Astrocyte (in vitro differentiated cells and primary cell): ENCODE data around the gene LDAH. TPM values are rescaled to one million over a fixed set of nuclear protein-coding genes. Genes with fewer than 3 reads are reported as not detected.

Source experiments
- DNase-seq: peaks from one replicate; pipeline ENCODE4 v3.0.0-alpha.2; 2010; ENCODE audit warnings: low read depth
- FAIRE-seq: peaks from 2 replicates; lab custom pipeline; 2011; peaks lifted over from hg19 to GRCh38; lab: Jason Lieb, UNC
- H2AFZ ChIP-seq: 2 replicates; pipeline ENCODE4 v1.6.0; 2012; ENCODE audit warnings: low read depth, low read length, inconsistent platforms
- H3K27ac ChIP-seq: 2 replicates; pipeline ENCODE4 v1.5.1; 2011; ENCODE audit warnings: low read depth, low read length, inconsistent platforms
- H3K27me3 ChIP-seq: 2 replicates; pipeline ENCODE4 v1.6.0; 2011; ENCODE audit warnings: low read length, inconsistent platforms; ENCODE audit not compliant: insufficient read depth
- H3K36me3 ChIP-seq: 2 replicates; pipeline ENCODE4 v1.5.1; 2011; ENCODE audit warnings: low read length, inconsistent platforms; ENCODE audit not compliant: insufficient read depth
- H3K4me1 ChIP-seq: 2 replicates; pipeline ENCODE4 v1.5.1; 2011; ENCODE audit warnings: low read length, inconsistent platforms; ENCODE audit not compliant: insufficient read depth
- H3K4me2 ChIP-seq: 2 replicates; pipeline ENCODE4 v1.6.0; 2012; ENCODE audit warnings: low read length, inconsistent platforms
- H3K4me3 ChIP-seq: 2 replicates; pipeline ENCODE4 v1.5.1; 2011; ENCODE audit warnings: low read depth, mild to moderate bottlenecking, low read length, inconsistent platforms; ENCODE audit not compliant: insufficient read depth
- H3K79me2 ChIP-seq: 2 replicates; pipeline ENCODE4 v1.6.0; 2012; ENCODE audit warnings: mild to moderate bottlenecking, low read length, inconsistent platforms; ENCODE audit not compliant: insufficient read depth
- H3K9ac ChIP-seq: 2 replicates; pipeline ENCODE4 v1.6.0; 2012; ENCODE audit warnings: mild to moderate bottlenecking, low read length, inconsistent platforms
- H3K9me3 ChIP-seq: 2 replicates; pipeline ENCODE4 v1.5.1; 2012; ENCODE audit warnings: low read depth, mild to moderate bottlenecking, low read length, inconsistent platforms; ENCODE audit not compliant: insufficient read depth
- H4K20me1 ChIP-seq: 2 replicates; pipeline ENCODE4 v1.6.0; 2012; ENCODE audit warnings: low read length, inconsistent platforms; ENCODE audit not compliant: insufficient read depth
- H3K27ac Mint-ChIP-seq: one replicate; pipeline ENCODE4 v1.8.0; 2021; ENCODE audit warnings: mild to moderate bottlenecking, mixed read lengths; ENCODE audit not compliant: unreplicated experiment
- H3K27me3 Mint-ChIP-seq: one replicate; pipeline ENCODE4 v1.8.0; 2021; ENCODE audit warnings: low read depth, mixed read lengths; ENCODE audit not compliant: unreplicated experiment
- H3K36me3 Mint-ChIP-seq: one replicate; pipeline ENCODE4 v1.8.0; 2021; ENCODE audit warnings: low read depth, mixed read lengths; ENCODE audit not compliant: unreplicated experiment
- H3K4me1 Mint-ChIP-seq: one replicate; pipeline ENCODE4 v1.8.0; 2021; ENCODE audit warnings: low read depth, mixed read lengths; ENCODE audit not compliant: unreplicated experiment
- H3K4me3 Mint-ChIP-seq: one replicate; pipeline ENCODE4 v1.8.0; 2021; ENCODE audit warnings: mild to moderate bottlenecking, moderate library complexity, mixed read lengths; ENCODE audit not compliant: unreplicated experiment
- H3K9me3 Mint-ChIP-seq: one replicate; pipeline ENCODE4 v1.8.0; 2021; ENCODE audit warnings: mild to moderate bottlenecking, mixed read lengths; ENCODE audit not compliant: unreplicated experiment
- EZH2 ChIP-seq: IDR thresholded peaks from 2 replicates; pipeline ENCODE4 v1.6.1; 2012; ENCODE audit warnings: mild to moderate bottlenecking, low read length, inconsistent platforms; ENCODE audit not compliant: insufficient read depth
- total RNA-seq: library from RNA; stranded (reverse); gene quantifications from 2 replicates; pipeline ENCODE4 v1.2.1, GENCODE V29; 2021
- TF ChIP-seq, protein P1 (sequence below): IDR thresholded peaks from 2 replicates; pipeline ENCODE4 v1.5.1; 2011; ENCODE audit warnings: low read depth, mild to moderate bottlenecking, inconsistent platforms, low read length, moderate library complexity; ENCODE audit not compliant: insufficient read depth

LDAH gene
- total RNA-seq, 1 donor from 2014 or later = 19.3 TPM

- Histone ChIP-seq H3K4me3 (no peak overlapping the region), H4K20me1 (peaks cover 10% of the 10 kb centered on the region), H3K4me1 (peaks cover 10% of the 10 kb centered on the region), H3K79me2 (no peaks in the 10 kb centered on the region), H3K27ac (no peak overlapping the region), H3K4me2 (peak overlapping the region; percentile 19), H2AFZ (peak overlapping the region; percentile 52), H3K9me3 (no peaks in the 10 kb centered on the region), H3K27me3 (peaks cover 71% of the 10 kb centered on the region), H3K9ac (no peak overlapping the region), H3K36me3 (no peaks in the 10 kb centered on the region)
- H3K27me3 Mint-ChIP-seq = peaks cover 52% of the 10 kb centered on the region
- peaks cover 4% of the 10 kb centered on the region for H3K9me3 Mint-ChIP-seq
- peak; percentile 18 for TF ChIP-seq EZH2
- TF ChIP-seq, protein P1, sequence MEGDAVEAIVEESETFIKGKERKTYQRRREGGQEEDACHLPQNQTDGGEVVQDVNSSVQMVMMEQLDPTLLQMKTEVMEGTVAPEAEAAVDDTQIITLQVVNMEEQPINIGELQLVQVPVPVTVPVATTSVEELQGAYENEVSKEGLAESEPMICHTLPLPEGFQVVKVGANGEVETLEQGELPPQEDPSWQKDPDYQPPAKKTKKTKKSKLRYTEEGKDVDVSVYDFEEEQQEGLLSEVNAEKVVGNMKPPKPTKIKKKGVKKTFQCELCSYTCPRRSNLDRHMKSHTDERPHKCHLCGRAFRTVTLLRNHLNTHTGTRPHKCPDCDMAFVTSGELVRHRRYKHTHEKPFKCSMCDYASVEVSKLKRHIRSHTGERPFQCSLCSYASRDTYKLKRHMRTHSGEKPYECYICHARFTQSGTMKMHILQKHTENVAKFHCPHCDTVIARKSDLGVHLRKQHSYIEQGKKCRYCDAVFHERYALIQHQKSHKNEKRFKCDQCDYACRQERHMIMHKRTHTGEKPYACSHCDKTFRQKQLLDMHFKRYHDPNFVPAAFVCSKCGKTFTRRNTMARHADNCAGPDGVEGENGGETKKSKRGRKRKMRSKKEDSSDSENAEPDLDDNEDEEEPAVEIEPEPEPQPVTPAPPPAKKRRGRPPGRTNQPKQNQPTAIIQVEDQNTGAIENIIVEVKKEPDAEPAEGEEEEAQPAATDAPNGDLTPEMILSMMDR = no peak
- no peak overlapping the region for H3K4me3 Mint-ChIP-seq
- DNase-seq (no peak), FAIRE-seq (no peak)
- no peaks in the 10 kb centered on the region for H3K36me3 Mint-ChIP-seq
- H3K27ac Mint-ChIP-seq = no peak overlapping the region
- peaks cover 4% of the 10 kb centered on the region for H3K4me1 Mint-ChIP-seq
Observed at GRCh38 chr2:20671036-20671735, 151.7 kb downstream of the LDAH start.

GRCh38 chr2:20670315-20671035, 152.4 kb downstream of the LDAH start:
- FAIRE-seq (no peak), DNase-seq (no peak)
- peak overlapping the region; percentile 52 for H2AFZ ChIP-seq
- H3K9me3 ChIP-seq = no peaks in the 10 kb centered on the region
- H3K79me2 ChIP-seq = no peaks in the 10 kb centered on the region
- H3K27me3 ChIP-seq = peaks cover 78% of the 10 kb centered on the region
- no peak overlapping the region for H3K4me3 Mint-ChIP-seq
- no peak overlapping the region for H3K27ac ChIP-seq
- H4K20me1 ChIP-seq = peaks cover 10% of the 10 kb centered on the region
- H3K4me1 Mint-ChIP-seq = peaks cover 4% of the 10 kb centered on the region
- H3K36me3 ChIP-seq = no peaks in the 10 kb centered on the region
- H3K4me2 ChIP-seq = peak overlapping the region; percentile 19
- TF ChIP-seq EZH2 = peak; percentile 94
- TF ChIP-seq, protein P1 = no peak
- peaks cover 4% of the 10 kb centered on the region for H3K9me3 Mint-ChIP-seq
- H3K36me3 Mint-ChIP-seq = no peaks in the 10 kb centered on the region
- H3K27me3 Mint-ChIP-seq = peaks cover 58% of the 10 kb centered on the region
- no peak overlapping the region for H3K4me3 ChIP-seq
- H3K4me1 ChIP-seq = peaks cover 13% of the 10 kb centered on the region
- no peak overlapping the region for H3K9ac ChIP-seq
- H3K27ac Mint-ChIP-seq = no peak overlapping the region
